A673 (cell line): ENCODE data around the gene ACSF2. TPM values are rescaled to one million over a fixed set of nuclear protein-coding genes. Genes with fewer than 3 reads are reported as not detected.
A peak's percentile ranks its signal among the peaks of the same experiment; 100 is the strongest.
"Not testable (repeated sequence)": the region's sequence is repeated elsewhere in the genome, so short reads cannot be mapped to it uniquely, and the experiment has no call there.

Source experiments
- BruUV-seq: library from RNA; stranded (reverse); fragments of 400-500 nt; replicated peaks from 2 replicates; lab custom pipeline; 2021; lab: Mats Ljungman, UMichigan
- CTCF ChIA-PET: fragments of 300-600 bp; sonication (Branson Sonifier 250); formaldehyde crosslinking; loops from one replicate; lab custom pipeline; 2022; ENCODE audit warnings: antibody characterized with exemption; lab: Charles Lee
- POLR2A ChIA-PET: fragments of 300-600 bp; sonication (Branson Sonifier 250); formaldehyde crosslinking; loops from one replicate; lab custom pipeline; 2022; ENCODE audit warnings: antibody characterized with exemption; ENCODE audit not compliant: low non-redundant PET; lab: Charles Lee
- DNase-seq: peaks from one replicate; pipeline ENCODE4 v3.0.0-alpha.2; 2015; ENCODE audit warnings: low spot score
- H3K27ac ChIP-seq: fragments of 200-600 bp; sonication (generic); 2 replicates; pipeline ENCODE4 v1.5.1; 2016; ENCODE audit warnings: mixed run types, low read depth, mild to moderate bottlenecking, mixed read lengths, antibody characterized with exemption, low read length; ENCODE audit not compliant: poor library complexity, severe bottlenecking
- H3K27me3 ChIP-seq: fragments of 200-600 bp; sonication (generic); replicated peaks from 2 replicates; pipeline ENCODE4 v1.6.1; 2017; ENCODE audit warnings: mixed run types, low read depth, mild to moderate bottlenecking, mixed read lengths, antibody characterized with exemption, low read length; ENCODE audit not compliant: insufficient read depth, poor library complexity
- H3K36me3 ChIP-seq: fragments of 200-600 bp; sonication (generic); 2 replicates; pipeline ENCODE4 v1.6.1; 2016; ENCODE audit warnings: mixed run types, mild to moderate bottlenecking, mixed read lengths, antibody characterized with exemption, low read length; ENCODE audit not compliant: insufficient read depth, poor library complexity, severe bottlenecking
- H3K4me1 ChIP-seq: fragments of 200-600 bp; sonication (generic); 2 replicates; pipeline ENCODE4 v1.6.1; 2017; ENCODE audit warnings: mixed run types, mild to moderate bottlenecking, mixed read lengths, antibody characterized with exemption, low read length; ENCODE audit not compliant: insufficient read depth, poor library complexity, severe bottlenecking
- H3K4me3 ChIP-seq: fragments of 200-600 bp; sonication (generic); 2 replicates; pipeline ENCODE4 v1.5.1; 2016; ENCODE audit warnings: low read depth, mixed run types, mild to moderate bottlenecking, mixed read lengths, low read length; ENCODE audit not compliant: poor library complexity, severe bottlenecking
- H3K9me3 ChIP-seq: fragments of 200-600 bp; sonication (generic); 2 replicates; pipeline ENCODE4 v1.6.1; 2016; ENCODE audit warnings: mixed run types, low read depth, mild to moderate bottlenecking, mixed read lengths, antibody characterized with exemption, low read length; ENCODE audit not compliant: poor library complexity, severe bottlenecking
- EZH2 ChIP-seq: fragments of 200-600 bp; sonication (generic); IDR thresholded peaks from 2 replicates; pipeline ENCODE4 v1.6.1; 2017; ENCODE audit warnings: borderline replicate concordance, low read depth, mild to moderate bottlenecking, mixed read lengths, antibody characterized with exemption, low read length; ENCODE audit not compliant: poor library complexity, severe bottlenecking
- intact Hi-C: fragments of 100-400 bp; cut with micrococcal nuclease; formaldehyde crosslinking; loops from one replicate; pipeline ENCODE4 v1.10.0; 2022; ENCODE audit not compliant: unreplicated experiment
- total RNA-seq: library from RNA; stranded (reverse); gene quantifications from 2 replicates; pipeline ENCODE4 v1.2.3, GENCODE V29; 2021
- TF ChIP-seq, protein P1 (sequence below): fragments of 300-800, 200-600 bp; sonication (generic); conservative IDR thresholded peaks from 2 replicates; pipeline ENCODE4 v1.5.1; 2017; ENCODE audit warnings: low read depth, mild to moderate bottlenecking, antibody characterized with exemption, low read length, moderate library complexity, mixed read lengths

ACSF2 gene
- total RNA-seq, 1 experiment from 2014 or later, result 4.1 TPM

DNA sequence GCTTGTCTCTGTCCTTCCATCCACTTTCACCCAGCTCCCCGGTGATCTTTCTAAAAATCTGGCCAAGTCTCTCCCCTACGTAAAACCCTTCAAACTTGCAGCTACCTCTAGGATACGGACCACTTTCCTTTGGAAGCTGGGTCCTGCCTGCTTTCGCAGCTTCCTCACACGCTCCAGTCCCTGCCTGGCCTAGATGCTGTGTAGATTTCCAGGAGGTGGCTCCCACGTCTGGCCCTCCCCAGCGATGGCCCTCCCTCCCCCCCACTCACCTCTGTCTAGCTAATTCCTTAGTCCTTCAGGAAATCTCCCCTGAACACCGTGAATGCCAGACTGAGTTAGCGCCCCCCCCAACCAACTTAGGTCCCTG lies 28.1 kb upstream of the ACSF2 start:
- H3K9me3 ChIP-seq, result no peaks in the 10 kb centered on the region
- peak overlapping the region; percentile 83 for H3K27ac ChIP-seq
- peaks cover 10% of the 10 kb centered on the region for H3K4me1 ChIP-seq
- DNase-seq, result no peak
- ChIA-PET POLR2A (interaction anchor here (0.6 to 0.7 kb wide), 3 partner anchors 24 to 202 kb away, joined by 3 to 7 read pairs (median 3); no protein-coding TSS in a partner anchor), CTCF (interaction anchor here (0.5 to 2.2 kb wide), 9 partner anchors 8 to 198 kb away, joined by 3 to 17 read pairs (median 5); no protein-coding TSS in a partner anchor)
- TF ChIP-seq, protein P1, sequence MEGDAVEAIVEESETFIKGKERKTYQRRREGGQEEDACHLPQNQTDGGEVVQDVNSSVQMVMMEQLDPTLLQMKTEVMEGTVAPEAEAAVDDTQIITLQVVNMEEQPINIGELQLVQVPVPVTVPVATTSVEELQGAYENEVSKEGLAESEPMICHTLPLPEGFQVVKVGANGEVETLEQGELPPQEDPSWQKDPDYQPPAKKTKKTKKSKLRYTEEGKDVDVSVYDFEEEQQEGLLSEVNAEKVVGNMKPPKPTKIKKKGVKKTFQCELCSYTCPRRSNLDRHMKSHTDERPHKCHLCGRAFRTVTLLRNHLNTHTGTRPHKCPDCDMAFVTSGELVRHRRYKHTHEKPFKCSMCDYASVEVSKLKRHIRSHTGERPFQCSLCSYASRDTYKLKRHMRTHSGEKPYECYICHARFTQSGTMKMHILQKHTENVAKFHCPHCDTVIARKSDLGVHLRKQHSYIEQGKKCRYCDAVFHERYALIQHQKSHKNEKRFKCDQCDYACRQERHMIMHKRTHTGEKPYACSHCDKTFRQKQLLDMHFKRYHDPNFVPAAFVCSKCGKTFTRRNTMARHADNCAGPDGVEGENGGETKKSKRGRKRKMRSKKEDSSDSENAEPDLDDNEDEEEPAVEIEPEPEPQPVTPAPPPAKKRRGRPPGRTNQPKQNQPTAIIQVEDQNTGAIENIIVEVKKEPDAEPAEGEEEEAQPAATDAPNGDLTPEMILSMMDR, result no peak
- no peak for TF ChIP-seq EZH2
- no TSS peak for BruUV-seq
- no peaks in the 10 kb centered on the region for H3K27me3 ChIP-seq
- intact Hi-C loops, result no loop called here
- peak overlapping the region; percentile 82 for H3K4me3 ChIP-seq
- H3K36me3 ChIP-seq, result peaks cover 25% of the 10 kb centered on the region

DNA sequence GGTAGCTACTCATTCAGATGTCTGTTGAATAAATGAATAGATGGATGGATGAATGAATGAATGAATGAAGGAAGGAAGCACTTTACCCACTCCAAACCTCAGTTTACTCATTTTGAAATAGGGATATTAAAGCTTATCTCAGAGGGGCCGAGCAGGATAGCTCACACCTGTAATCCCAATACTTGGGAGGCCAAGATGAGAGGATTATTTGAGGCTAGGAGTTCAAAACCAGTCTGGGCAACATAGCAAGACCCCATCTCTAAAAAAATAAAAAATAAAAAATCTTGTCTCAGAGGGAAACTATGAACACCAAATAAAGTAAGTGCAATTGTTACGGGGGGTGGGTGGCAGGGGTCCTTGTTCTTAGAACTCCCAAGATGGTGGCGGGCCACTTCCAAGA lies 27.3 kb upstream of the ACSF2 start:
- H3K9me3 ChIP-seq, H3K27me3 ChIP-seq, BruUV-seq, H3K27ac ChIP-seq, DNase-seq, H3K4me1 ChIP-seq, H3K4me3 ChIP-seq, intact Hi-C loops: not testable (repeated sequence)
- POLR2A ChIA-PET, result interaction anchor here (0.5 kb wide), 1 partner anchor 23 kb away, joined by 4 read pairs; no protein-coding TSS in a partner anchor
- CTCF ChIA-PET, result interaction anchor here (0.6 kb wide), 1 partner anchor 23 kb away, joined by 7 read pairs; no protein-coding TSS in a partner anchor
- peaks cover 17% of the 10 kb centered on the region for H3K36me3 ChIP-seq

DNA sequence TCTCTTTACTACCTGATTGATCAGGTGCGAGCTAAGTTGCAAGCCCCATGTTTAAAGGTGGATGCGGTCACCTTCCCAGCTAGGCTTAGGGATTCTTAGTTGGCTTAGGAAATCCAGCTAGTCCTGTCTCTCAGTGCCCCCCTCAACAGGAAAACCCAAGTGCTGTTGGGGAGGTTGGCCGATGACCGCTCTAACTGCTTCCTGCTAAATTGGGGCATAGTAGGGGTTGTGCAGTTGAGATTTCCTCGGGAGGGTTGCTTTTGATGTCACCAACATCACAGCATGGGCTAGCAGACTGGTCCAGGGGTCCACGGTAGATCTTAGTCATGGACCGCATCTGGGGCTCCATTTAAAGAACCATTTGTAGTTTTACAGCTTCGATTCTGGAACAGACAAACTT lies 26.4 kb upstream of the ACSF2 start:
- H3K27me3 ChIP-seq, intact Hi-C loops, H3K36me3 ChIP-seq, DNase-seq, BruUV-seq, POLR2A ChIA-PET, H3K27ac ChIP-seq, H3K9me3 ChIP-seq, H3K4me3 ChIP-seq, CTCF ChIA-PET, H3K4me1 ChIP-seq: not testable (repeated sequence)

DNA sequence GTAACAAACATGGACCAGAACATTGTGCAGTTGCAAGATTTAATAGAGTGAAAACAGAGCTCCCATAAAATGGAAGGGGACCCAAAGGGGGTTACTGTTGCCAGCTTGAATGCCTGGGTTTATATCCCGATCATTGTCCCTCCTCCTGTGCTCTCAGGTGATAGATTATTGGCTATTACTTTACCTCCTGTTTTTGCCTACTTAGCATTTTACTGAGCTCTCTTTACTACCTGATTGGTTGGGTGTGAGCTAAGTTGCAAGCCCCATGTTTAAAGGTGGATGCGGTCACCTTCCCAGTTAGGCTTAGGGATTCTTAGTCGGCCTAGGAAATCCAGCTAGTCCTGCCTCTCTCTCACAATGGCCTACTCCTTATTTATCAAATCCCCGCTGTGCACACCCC lies 20.7 kb upstream of the ACSF2 start:
- CTCF ChIA-PET, result interaction anchor here (1.4 kb wide), 1 partner anchor 8 kb away, joined by 3 read pairs; the partner anchor contains the start of gene LRRC59
- H3K4me3 ChIP-seq, POLR2A ChIA-PET, intact Hi-C loops, H3K4me1 ChIP-seq, DNase-seq, H3K36me3 ChIP-seq, H3K27me3 ChIP-seq, H3K9me3 ChIP-seq, H3K27ac ChIP-seq, BruUV-seq: not testable (repeated sequence)
